Measurements from ENCODE around the gene PEMT.

The PEMT gene

GRCh38 chr17:17556671-17557070 lies 34.8 kb downstream of the PEMT start:
- H3K4me3 ChIP-seq (replicated peaks; ENCODE audit: insufficient read depth, low read length): no peak overlapping the region
- TF ChIP-seq GABPA (IDR thresholded peaks at IDR 0.05; ENCODE audit: low read depth) (no peak), CTCF (IDR thresholded peaks at IDR 0.05; ENCODE audit: insufficient read depth, low read length) (no peak), SPI1 (IDR thresholded peaks at IDR 0.05; ENCODE audit: borderline replicate concordance, low read depth) (no peak), REST (IDR thresholded peaks at IDR 0.05; ENCODE audit: insufficient replicate concordance, low read depth) (no peak), POLR2AphosphoS5 (IDR thresholded peaks at IDR 0.05; ENCODE audit: low read depth) (no peak)
- no peaks in the 10 kb centered on the region for H3K27me3 ChIP-seq (ENCODE audit: insufficient read depth, poor library complexity, severe bottlenecking)
- no peak for DNase-seq (ENCODE audit: low read depth in 1 of 2, low spot score in 1 of 2)
- H3K27ac ChIP-seq (replicated peaks): no peak overlapping the region

GRCh38 chr17:17555906-17556305 lies 35.6 kb downstream of the PEMT start:
- H3K27ac ChIP-seq (replicated peaks): no peak overlapping the region
- DNase-seq (ENCODE audit: low read depth in 1 of 2, low spot score in 1 of 2): no peak
- H3K27me3 ChIP-seq (ENCODE audit: insufficient read depth, poor library complexity, severe bottlenecking): no peaks in the 10 kb centered on the region
- no peak overlapping the region for H3K4me3 ChIP-seq (replicated peaks; ENCODE audit: insufficient read depth, low read length)
- TF ChIP-seq CTCF (IDR thresholded peaks at IDR 0.05; ENCODE audit: insufficient read depth, low read length): no peak
- TF ChIP-seq SPI1 (IDR thresholded peaks at IDR 0.05; ENCODE audit: borderline replicate concordance, low read depth): no peak
- no peak for TF ChIP-seq GABPA (IDR thresholded peaks at IDR 0.05; ENCODE audit: low read depth)
- no peak for TF ChIP-seq POLR2AphosphoS5 (IDR thresholded peaks at IDR 0.05; ENCODE audit: low read depth)
- TF ChIP-seq REST (IDR thresholded peaks at IDR 0.05; ENCODE audit: insufficient replicate concordance, low read depth): no peak

GRCh38 chr17:17555151-17555550 lies 36.4 kb downstream of the PEMT start:
- Histone ChIP-seq H3K4me3 (replicated peaks; ENCODE audit: insufficient read depth, low read length) (no peak overlapping the region), H3K27ac (replicated peaks) (no peak overlapping the region), H3K27me3 (ENCODE audit: insufficient read depth, poor library complexity, severe bottlenecking) (no peaks in the 10 kb centered on the region)
- no peak for TF ChIP-seq POLR2AphosphoS5 (IDR thresholded peaks at IDR 0.05; ENCODE audit: low read depth)
- TF ChIP-seq SPI1 (IDR thresholded peaks at IDR 0.05; ENCODE audit: borderline replicate concordance, low read depth): no peak
- no peak for TF ChIP-seq REST (IDR thresholded peaks at IDR 0.05; ENCODE audit: insufficient replicate concordance, low read depth)
- no peak for TF ChIP-seq CTCF (IDR thresholded peaks at IDR 0.05; ENCODE audit: insufficient read depth, low read length)
- no peak for DNase-seq (ENCODE audit: low read depth in 1 of 2, low spot score in 1 of 2)
